ENCODE data around the gene LRBA.
"Not testable (repeated sequence)": the region's sequence is repeated elsewhere in the genome, so short reads cannot be mapped to it uniquely, and the experiment has no call there.

The LRBA gene

GRCh38 chr4:150507656-150508055 is 507.4 kb downstream of the LRBA start:
- H3K27ac ChIP-seq (ENCODE audit: low read depth, low read length); H3K27me3 ChIP-seq (ENCODE audit: control insufficient read depth in 1 of 2, insufficient read depth in 2 of 2, low read length in 2 of 2); H3K36me3 ChIP-seq (ENCODE audit: insufficient read depth, low read length); H3K9me3 ChIP-seq (ENCODE audit: low read length); H3K9ac ChIP-seq (ENCODE audit: low read length); H3K4me3 ChIP-seq (ENCODE audit: low read depth in 1 of 2, low read length in 2 of 2): not testable (repeated sequence)
- peaks cover 13% of the 10 kb centered on the region for H3K4me1 ChIP-seq (ENCODE audit: insufficient read depth, low read length)

GRCh38 chr4:150501983-150502382 is 513.1 kb downstream of the LRBA start:
- no peak overlapping the region for H3K27ac ChIP-seq (ENCODE audit: low read depth, low read length)
- no peaks in the 10 kb centered on the region for H3K36me3 ChIP-seq (ENCODE audit: insufficient read depth, low read length)
- no peak overlapping the region for H3K9ac ChIP-seq (ENCODE audit: low read length)

GRCh38 chr4:150501009-150501727 is 513.9 kb downstream of the LRBA start:
- Histone ChIP-seq H3K27ac (ENCODE audit: low read depth, low read length) (no peak overlapping the region), H3K27me3 (ENCODE audit: control insufficient read depth in 1 of 2, insufficient read depth in 2 of 2, low read length in 2 of 2) (no peaks in the 10 kb centered on the region), H3K9ac (ENCODE audit: low read length) (no peak overlapping the region), H3K9me3 (ENCODE audit: low read length) (no peaks in the 10 kb centered on the region), H3K36me3 (ENCODE audit: insufficient read depth, low read length) (no peaks in the 10 kb centered on the region), H3K4me3 (ENCODE audit: low read depth in 1 of 2, low read length in 2 of 2) (no peak overlapping the region), H3K4me1 (ENCODE audit: insufficient read depth, low read length) (peaks cover 9% of the 10 kb centered on the region)

More at GRCh38 chr4:150501983-150502382, 513.1 kb downstream of the LRBA start:
- Histone ChIP-seq H3K27me3 (ENCODE audit: control insufficient read depth in 1 of 2, insufficient read depth in 2 of 2, low read length in 2 of 2) (no peaks in the 10 kb centered on the region), H3K9me3 (ENCODE audit: low read length) (no peaks in the 10 kb centered on the region), H3K4me3 (ENCODE audit: low read depth in 1 of 2, low read length in 2 of 2) (no peak overlapping the region), H3K4me1 (ENCODE audit: insufficient read depth, low read length) (peaks cover 9% of the 10 kb centered on the region)

GRCh38 chr4:150497612-150498011 is 517.5 kb downstream of the LRBA start:
- Histone ChIP-seq H3K9ac (ENCODE audit: low read length) (no peak overlapping the region), H3K36me3 (ENCODE audit: insufficient read depth, low read length) (no peaks in the 10 kb centered on the region), H3K9me3 (ENCODE audit: low read length) (no peaks in the 10 kb centered on the region), H3K4me3 (ENCODE audit: low read depth in 1 of 2, low read length in 2 of 2) (no peak overlapping the region), H3K4me1 (ENCODE audit: insufficient read depth, low read length) (peaks cover 9% of the 10 kb centered on the region), H3K27me3 (ENCODE audit: control insufficient read depth in 1 of 2, insufficient read depth in 2 of 2, low read length in 2 of 2) (no peaks in the 10 kb centered on the region), H3K27ac (ENCODE audit: low read depth, low read length) (no peak overlapping the region)

- Histone ChIP-seq H3K9me3 (ENCODE audit: low read length) (no peaks in the 10 kb centered on the region), H3K27me3 (ENCODE audit: control insufficient read depth in 1 of 2, insufficient read depth in 2 of 2, low read length in 2 of 2) (no peaks in the 10 kb centered on the region), H3K4me3 (ENCODE audit: low read depth in 1 of 2, low read length in 2 of 2) (no peak overlapping the region), H3K4me1 (ENCODE audit: insufficient read depth, low read length) (peaks cover 9% of the 10 kb centered on the region), H3K9ac (ENCODE audit: low read length) (no peak overlapping the region), H3K36me3 (ENCODE audit: insufficient read depth, low read length) (no peaks in the 10 kb centered on the region), H3K27ac (ENCODE audit: low read depth, low read length) (no peak overlapping the region)
Observed at GRCh38 chr4:150495550-150495949, 519.5 kb downstream of the LRBA start.

GRCh38 chr4:150493851-150494250 is 521.2 kb downstream of the LRBA start:
- no peaks in the 10 kb centered on the region for H3K27me3 ChIP-seq (ENCODE audit: control insufficient read depth in 1 of 2, insufficient read depth in 2 of 2, low read length in 2 of 2)
- H3K36me3 ChIP-seq (ENCODE audit: insufficient read depth, low read length), result peaks cover 3% of the 10 kb centered on the region
- H3K9me3 ChIP-seq (ENCODE audit: low read length), result no peaks in the 10 kb centered on the region
- H3K4me1 ChIP-seq (ENCODE audit: insufficient read depth, low read length), result peaks cover 9% of the 10 kb centered on the region
- no peak overlapping the region for H3K4me3 ChIP-seq (ENCODE audit: low read depth in 1 of 2, low read length in 2 of 2)
- H3K9ac ChIP-seq (ENCODE audit: low read length), result no peak overlapping the region
- no peak overlapping the region for H3K27ac ChIP-seq (ENCODE audit: low read depth, low read length)

GRCh38 chr4:150491132-150492049 is 523.7 kb downstream of the LRBA start:
- Histone ChIP-seq H3K9me3 (ENCODE audit: low read length) (no peaks in the 10 kb centered on the region), H3K27ac (ENCODE audit: low read depth, low read length) (no peak overlapping the region), H3K4me1 (ENCODE audit: insufficient read depth, low read length) (peaks cover 6% of the 10 kb centered on the region), H3K27me3 (ENCODE audit: control insufficient read depth in 1 of 2, insufficient read depth in 2 of 2, low read length in 2 of 2) (no peaks in the 10 kb centered on the region), H3K4me3 (ENCODE audit: low read depth in 1 of 2, low read length in 2 of 2) (no peak overlapping the region), H3K9ac (ENCODE audit: low read length) (no peak overlapping the region), H3K36me3 (ENCODE audit: insufficient read depth, low read length) (peaks cover 8% of the 10 kb centered on the region)

- Histone ChIP-seq H3K27ac (ENCODE audit: low read depth, low read length) (no peak overlapping the region), H3K9ac (ENCODE audit: low read length) (no peak overlapping the region), H3K36me3 (ENCODE audit: insufficient read depth, low read length) (peaks cover 5% of the 10 kb centered on the region), H3K9me3 (ENCODE audit: low read length) (no peaks in the 10 kb centered on the region), H3K27me3 (ENCODE audit: control insufficient read depth in 1 of 2, insufficient read depth in 2 of 2, low read length in 2 of 2) (no peaks in the 10 kb centered on the region), H3K4me1 (ENCODE audit: insufficient read depth, low read length) (no peaks in the 10 kb centered on the region), H3K4me3 (ENCODE audit: low read depth in 1 of 2, low read length in 2 of 2) (no peak overlapping the region)
Observed at GRCh38 chr4:150482581-150482980, 532.5 kb downstream of the LRBA start.

- H3K9ac ChIP-seq (ENCODE audit: low read length), result no peak overlapping the region
- no peaks in the 10 kb centered on the region for H3K27me3 ChIP-seq (ENCODE audit: control insufficient read depth in 1 of 2, insufficient read depth in 2 of 2, low read length in 2 of 2)
- H3K4me3 ChIP-seq (ENCODE audit: low read depth in 1 of 2, low read length in 2 of 2), result no peak overlapping the region
- no peaks in the 10 kb centered on the region for H3K4me1 ChIP-seq (ENCODE audit: insufficient read depth, low read length)
- no peaks in the 10 kb centered on the region for H3K36me3 ChIP-seq (ENCODE audit: insufficient read depth, low read length)
- H3K9me3 ChIP-seq (ENCODE audit: low read length), result no peaks in the 10 kb centered on the region
- no peak overlapping the region for H3K27ac ChIP-seq (ENCODE audit: low read depth, low read length)
Observed at GRCh38 chr4:150479657-150480056, 535.4 kb downstream of the LRBA start.

- Histone ChIP-seq H3K9me3 (ENCODE audit: low read length) (no peaks in the 10 kb centered on the region), H3K4me3 (ENCODE audit: low read depth in 1 of 2, low read length in 2 of 2) (no peak overlapping the region), H3K27ac (ENCODE audit: low read depth, low read length) (no peak overlapping the region), H3K9ac (ENCODE audit: low read length) (no peak overlapping the region), H3K27me3 (ENCODE audit: control insufficient read depth in 1 of 2, insufficient read depth in 2 of 2, low read length in 2 of 2) (no peaks in the 10 kb centered on the region), H3K36me3 (ENCODE audit: insufficient read depth, low read length) (no peaks in the 10 kb centered on the region), H3K4me1 (ENCODE audit: insufficient read depth, low read length) (no peaks in the 10 kb centered on the region)
Observed at GRCh38 chr4:150477869-150478268, 537.2 kb downstream of the LRBA start.

GRCh38 chr4:150476776-150477175 is 538.3 kb downstream of the LRBA start:
- Histone ChIP-seq H3K4me3 (ENCODE audit: low read depth in 1 of 2, low read length in 2 of 2) (no peak overlapping the region), H3K4me1 (ENCODE audit: insufficient read depth, low read length) (no peaks in the 10 kb centered on the region), H3K27me3 (ENCODE audit: control insufficient read depth in 1 of 2, insufficient read depth in 2 of 2, low read length in 2 of 2) (no peaks in the 10 kb centered on the region), H3K27ac (ENCODE audit: low read depth, low read length) (no peak overlapping the region), H3K36me3 (ENCODE audit: insufficient read depth, low read length) (no peaks in the 10 kb centered on the region), H3K9me3 (ENCODE audit: low read length) (no peaks in the 10 kb centered on the region), H3K9ac (ENCODE audit: low read length) (no peak overlapping the region)
